Measurements from ENCODE around the gene FNDC3A. TPM values are rescaled to one million over a fixed set of nuclear protein-coding genes. Genes with fewer than 3 reads are reported as not detected.

FNDC3A gene, protein sequence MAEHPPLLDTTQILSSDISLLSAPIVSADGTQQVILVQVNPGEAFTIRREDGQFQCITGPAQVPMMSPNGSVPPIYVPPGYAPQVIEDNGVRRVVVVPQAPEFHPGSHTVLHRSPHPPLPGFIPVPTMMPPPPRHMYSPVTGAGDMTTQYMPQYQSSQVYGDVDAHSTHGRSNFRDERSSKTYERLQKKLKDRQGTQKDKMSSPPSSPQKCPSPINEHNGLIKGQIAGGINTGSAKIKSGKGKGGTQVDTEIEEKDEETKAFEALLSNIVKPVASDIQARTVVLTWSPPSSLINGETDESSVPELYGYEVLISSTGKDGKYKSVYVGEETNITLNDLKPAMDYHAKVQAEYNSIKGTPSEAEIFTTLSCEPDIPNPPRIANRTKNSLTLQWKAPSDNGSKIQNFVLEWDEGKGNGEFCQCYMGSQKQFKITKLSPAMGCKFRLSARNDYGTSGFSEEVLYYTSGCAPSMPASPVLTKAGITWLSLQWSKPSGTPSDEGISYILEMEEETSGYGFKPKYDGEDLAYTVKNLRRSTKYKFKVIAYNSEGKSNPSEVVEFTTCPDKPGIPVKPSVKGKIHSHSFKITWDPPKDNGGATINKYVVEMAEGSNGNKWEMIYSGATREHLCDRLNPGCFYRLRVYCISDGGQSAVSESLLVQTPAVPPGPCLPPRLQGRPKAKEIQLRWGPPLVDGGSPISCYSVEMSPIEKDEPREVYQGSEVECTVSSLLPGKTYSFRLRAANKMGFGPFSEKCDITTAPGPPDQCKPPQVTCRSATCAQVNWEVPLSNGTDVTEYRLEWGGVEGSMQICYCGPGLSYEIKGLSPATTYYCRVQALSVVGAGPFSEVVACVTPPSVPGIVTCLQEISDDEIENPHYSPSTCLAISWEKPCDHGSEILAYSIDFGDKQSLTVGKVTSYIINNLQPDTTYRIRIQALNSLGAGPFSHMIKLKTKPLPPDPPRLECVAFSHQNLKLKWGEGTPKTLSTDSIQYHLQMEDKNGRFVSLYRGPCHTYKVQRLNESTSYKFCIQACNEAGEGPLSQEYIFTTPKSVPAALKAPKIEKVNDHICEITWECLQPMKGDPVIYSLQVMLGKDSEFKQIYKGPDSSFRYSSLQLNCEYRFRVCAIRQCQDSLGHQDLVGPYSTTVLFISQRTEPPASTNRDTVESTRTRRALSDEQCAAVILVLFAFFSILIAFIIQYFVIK
- 33.0 and 38.8 TPM in 2 replicates for polyA plus RNA-seq (2014; cell fraction: cytosol; rRNA removed)
- polyA plus RNA-seq (2014; cell fraction: nucleus; rRNA removed), result 49.3 and 50.0 TPM in 2 replicates

DNA sequence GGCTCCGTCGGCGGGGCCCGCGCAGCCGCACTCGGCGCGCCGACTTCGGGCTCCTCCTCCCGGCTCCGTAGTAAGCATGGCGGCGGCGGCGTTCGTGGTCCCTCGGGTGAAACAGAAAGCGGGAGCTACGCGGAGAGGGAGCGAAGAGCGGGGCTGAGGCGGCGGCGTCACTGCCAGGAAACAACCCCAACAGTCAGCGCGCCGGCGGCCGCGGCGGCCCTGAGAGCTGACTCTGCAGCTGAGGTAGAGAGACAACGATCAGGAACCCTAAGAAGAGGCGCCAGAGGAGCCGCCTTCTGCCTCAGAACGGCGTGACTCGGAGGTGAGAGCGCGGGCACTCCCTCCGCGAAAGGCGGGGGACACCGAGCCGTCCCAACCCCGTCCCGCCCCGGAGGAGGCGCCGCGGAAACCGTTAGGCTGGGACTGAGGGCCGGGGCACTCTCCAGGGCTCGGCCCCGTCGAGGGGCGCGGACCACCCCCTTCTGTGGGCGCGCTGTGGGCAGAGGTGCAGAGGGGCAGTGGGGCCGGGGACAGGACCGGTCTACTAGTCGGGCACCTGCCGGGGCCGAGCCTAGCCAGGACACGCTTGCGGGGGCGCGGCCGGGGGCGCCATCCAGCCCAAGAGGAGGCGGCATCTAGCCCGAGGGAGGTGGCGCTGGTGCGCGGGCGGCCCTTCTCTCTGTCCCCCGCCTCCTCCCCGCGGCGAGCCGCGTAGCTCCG, at the start of gene FNDC3A:
FNDC3A (plus strand) TSS at position 57 of the 720 bp plus-strand sequence. CDS start 30,279 bp downstream, outside the sequence.
- peak; percentile 87 for DNase-seq (ENCODE audit: low spot score)

DNA sequence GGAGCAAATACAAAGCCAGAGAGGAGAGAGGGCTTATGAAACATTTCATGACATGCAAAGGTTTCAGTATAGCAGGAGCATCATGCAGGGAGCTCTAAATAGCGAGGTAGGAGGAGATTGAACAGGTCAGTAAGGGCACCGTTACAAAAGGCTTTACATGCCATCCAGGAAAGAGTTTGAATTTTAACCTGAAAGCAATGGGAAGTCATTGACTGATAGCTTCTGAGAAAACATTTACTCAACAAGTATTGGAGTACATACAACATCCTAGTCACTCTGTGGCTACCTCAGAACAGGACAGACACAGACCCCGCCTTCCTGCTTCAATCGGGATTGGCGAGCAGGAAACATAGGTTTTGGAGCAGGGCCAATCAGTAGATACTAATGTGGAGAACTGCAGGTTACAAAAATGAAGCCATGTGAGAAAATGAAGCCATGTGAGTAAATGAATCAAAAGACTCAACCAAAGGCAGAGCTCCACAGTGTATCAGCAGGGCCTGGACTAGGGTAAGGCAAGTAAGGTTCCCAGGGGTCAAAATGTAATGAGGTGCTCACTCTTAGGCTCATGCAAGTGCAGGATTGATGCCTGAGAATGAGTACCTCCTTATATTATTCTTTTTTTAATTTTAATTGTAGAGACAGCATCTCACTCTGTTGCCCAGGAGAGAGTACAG, 46.8 kb upstream of the FNDC3A start:
- no peak for DNase-seq (ENCODE audit: low spot score)

DNA sequence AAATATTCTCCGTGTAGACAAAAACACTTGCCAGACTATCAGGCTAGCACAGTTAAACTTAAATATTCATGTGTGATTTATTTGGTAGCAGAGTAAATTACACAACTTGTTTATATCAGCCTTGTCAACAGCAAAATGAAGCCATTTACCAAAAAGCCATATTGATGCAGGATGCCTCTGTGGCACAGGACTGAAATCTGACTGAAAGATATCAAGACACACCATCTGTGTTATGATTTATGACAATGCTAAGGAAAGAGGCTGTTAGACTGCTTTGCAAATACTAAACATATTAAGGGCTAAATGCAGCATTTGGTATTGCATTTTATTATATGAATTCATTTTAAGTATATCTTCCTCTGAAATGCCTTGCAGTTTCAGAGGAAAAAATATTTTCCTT, 44.8 kb upstream of the FNDC3A start:
- DNase-seq (ENCODE audit: low spot score), result no peak

DNA sequence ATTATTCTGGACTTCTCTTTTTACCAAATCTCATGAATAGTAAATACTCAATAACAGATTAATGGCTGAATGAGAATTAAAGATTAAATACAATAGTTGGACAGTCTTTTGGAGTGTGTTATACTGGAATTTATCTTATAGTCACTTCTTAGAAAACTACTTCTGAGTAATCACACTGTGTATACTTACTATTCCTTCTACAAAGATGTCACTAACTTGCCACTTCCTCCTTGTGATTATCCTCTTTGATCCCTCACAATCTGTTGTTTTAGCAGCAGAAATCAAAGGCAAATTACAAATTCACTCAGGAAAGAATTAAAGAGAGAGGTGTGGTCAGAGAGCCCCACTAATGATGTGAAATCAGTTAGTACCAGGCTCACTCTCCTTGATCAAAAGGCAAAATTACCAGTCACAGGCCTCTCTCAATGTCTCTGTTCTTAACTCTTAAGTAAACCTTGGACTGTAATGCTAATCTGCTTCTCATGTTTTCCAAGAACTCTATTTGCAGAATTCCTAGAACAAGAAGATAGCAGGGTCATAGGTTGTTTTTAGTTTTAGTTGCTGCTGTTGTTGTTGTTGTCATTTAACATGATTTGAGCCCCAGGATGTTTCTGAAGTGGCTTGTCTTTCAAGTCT, 37.3 kb upstream of the FNDC3A start:
- no peak for DNase-seq (ENCODE audit: low spot score)

DNA sequence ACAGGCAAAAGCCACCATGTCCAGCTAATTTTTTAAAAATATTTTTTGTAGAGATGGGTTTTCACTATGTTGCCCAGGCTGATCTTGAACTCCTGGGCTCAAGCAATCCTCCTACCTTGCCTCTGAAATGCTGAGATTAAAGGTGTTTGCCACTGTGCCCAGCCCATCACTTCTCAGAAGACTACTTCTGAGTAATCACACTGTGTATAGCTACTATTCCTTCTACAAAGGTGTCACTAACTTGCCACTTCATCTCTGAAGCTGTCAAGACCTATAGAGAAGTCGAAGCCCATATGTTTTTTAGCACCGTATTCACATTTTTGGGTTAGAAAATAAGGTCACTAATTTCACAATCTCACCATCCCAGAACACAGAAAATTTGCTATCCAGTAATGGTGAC, 36.0 kb upstream of the FNDC3A start:
- no peak for DNase-seq (ENCODE audit: low spot score)

DNA sequence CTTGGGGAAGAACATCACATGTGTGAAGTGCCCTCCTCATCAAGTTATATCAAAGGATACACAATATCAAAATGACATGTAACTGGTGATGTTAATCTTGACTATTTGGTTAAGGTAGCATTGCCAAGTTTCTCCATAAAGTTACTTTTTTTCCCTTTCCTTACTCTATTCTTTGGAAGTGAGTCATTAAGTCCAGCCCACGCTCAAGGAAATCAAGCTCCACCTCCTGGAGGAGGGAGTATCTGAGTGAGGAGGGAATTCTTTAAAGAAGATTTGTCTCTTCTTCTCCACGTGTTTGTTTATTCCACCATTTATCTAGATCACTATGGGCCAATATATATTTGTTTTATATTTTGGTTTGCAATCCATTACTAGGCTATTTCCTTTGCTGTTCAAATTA, 33.6 kb upstream of the FNDC3A start:
- DNase-seq (ENCODE audit: low spot score), result no peak

DNA sequence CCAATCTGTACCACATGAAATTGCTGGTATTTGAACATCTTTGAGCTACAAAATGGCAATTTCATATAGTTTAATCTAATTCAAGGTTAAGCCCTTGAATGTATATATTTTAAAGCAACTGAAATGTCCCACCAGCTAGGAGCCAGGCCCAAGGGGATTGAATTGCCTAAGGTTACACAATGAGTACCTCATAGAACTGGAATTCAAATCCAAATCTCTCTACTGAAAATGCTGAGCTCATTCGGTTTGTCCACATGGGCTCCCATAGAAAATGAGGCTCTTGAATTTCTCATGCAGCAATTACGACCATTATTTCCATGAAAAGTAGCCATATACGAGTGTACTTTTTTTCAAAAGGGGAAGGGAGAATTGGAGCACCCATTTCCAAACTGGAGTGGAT, 31.5 kb upstream of the FNDC3A start:
- no peak for DNase-seq (ENCODE audit: low spot score)

DNA sequence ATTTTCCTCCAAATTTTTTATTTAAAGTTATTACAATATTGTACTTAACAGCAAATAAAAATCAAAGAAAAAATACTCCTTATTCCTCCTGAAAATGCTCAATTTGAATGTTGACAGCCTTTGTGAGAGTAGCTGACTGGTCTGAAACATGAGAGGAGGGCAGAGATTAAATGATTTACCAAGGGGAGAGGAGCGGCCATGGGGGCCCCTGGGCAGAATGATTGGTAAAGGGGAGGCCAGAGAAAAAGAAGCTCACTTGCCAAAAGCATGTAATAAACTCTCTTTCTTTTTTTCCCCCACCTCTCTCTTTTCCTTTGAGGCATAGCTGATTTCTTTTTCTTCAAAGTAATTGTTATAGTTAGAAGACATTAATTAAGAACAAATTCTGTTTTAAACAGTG, 30.1 kb upstream of the FNDC3A start:
- no peak for DNase-seq (ENCODE audit: low spot score)

DNA sequence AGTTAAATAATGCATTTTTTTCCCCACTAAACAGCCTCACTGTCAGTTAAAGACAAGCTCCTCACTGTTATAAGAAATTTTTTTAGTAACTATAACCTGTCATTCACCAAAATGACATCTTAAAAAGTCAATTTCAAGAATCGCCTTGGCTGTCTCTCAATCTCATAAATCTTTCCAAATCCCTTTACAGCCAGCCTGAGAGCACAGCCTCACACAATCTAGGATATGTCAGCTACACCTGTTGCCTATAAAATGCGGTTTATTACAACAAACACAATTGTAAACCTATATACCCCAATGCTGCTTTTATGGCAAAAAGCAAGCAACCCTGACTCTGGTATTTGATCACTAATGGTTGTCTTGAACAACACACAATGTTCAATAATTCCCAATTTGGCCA, 29.5 kb upstream of the FNDC3A start:
- DNase-seq (ENCODE audit: low spot score), result no peak

DNA sequence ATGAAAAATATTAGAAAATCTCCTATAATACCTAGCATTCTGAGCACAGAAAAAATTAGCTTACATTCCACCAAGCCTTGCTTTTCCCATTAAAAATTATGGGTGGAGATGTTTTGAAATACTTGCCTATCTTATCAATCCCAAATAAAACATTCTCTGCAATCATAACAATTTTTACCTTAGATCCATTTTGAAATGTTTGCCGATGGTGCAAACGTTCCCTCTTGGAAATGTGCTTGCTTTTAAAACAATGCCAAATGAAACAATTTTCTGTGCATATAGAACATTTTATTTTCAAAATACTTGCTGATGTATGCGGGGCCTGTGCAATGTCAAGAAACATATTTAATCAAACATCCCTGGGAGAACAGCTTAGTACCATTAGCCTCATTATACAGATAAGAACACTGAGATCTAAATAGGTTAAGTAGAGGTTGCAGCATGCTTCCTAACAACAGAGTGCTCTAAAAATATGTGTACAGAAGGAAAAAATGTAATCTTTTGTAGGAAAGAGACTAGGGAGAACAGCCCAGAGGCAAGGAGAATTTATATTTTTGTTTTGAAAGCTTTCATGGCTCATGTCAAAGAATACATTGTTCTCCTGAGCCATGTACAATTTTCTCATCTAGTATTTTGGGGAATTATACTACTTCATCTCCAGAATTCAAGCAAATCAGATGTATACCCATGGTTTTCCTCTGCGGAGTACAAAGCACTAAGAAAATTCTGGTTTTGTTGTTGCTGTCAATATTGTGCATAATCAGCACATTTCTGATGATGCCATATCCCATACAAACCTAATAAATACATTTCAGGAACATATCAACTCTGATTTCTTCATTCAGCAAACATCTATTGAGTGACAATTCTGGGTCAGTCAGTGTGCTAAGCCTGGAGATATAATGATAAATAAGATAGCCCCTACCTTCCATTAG, 25.9 kb upstream of the FNDC3A start:
- peak; percentile 78 for DNase-seq (ENCODE audit: low spot score)

DNA sequence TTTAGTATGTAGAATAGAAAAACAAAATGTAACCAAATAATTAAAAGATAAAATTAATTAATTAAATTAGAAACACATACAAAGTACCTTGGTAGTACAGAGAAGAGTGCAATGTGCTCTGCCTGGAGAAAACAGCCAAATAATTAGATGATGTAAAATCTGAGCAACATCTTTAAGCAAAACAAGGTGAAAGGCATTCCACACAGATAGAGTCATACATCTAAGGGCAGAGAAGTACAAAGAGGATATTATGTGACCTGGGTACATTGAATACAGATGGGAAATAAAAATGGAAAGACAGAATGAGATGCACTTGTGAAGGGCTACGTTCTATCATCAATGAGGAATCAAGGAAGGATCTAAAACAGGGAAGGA, 25.2 kb upstream of the FNDC3A start:
- DNase-seq (ENCODE audit: low spot score), result no peak

DNA sequence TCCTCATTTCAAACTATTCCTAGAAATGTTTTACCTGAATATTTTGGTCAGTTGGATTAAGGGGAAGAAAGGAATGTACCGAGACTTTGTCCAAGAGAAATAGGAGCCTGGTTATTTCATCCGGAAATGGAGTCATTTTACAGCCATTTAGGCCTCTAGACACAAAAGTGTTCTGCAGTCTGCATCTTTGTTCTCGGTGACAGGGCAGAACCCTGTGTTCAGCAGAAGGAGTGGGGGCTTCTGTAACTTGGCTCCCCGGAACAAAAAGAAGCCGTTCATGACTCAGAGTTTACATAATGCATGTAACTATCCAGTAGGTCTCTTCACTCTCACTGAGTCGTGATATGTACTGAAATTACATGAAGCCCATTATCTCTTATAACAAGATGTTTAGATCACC, 21.6 kb upstream of the FNDC3A start:
- no peak for DNase-seq (ENCODE audit: low spot score)

DNA sequence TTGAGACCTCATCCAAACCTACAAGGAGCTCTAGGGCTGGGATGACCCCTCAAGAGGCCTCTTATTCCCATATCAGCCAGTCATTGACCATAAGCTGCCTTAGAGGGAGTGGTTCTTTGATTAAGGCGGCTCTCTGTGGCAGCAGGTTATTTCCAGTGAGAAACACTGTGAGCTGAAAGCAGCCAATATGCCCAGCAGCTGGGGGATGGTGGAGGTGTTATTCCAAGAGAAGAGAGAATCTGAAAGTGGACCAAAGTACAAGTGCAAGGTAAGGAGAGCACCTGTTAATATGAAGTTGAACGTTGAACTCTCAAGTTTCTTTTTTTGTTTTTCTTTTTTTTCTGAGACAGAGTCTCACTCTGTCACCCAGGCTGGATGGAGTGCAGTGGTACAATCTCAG, 20.2 kb upstream of the FNDC3A start:
- no peak for DNase-seq (ENCODE audit: low spot score)

DNA sequence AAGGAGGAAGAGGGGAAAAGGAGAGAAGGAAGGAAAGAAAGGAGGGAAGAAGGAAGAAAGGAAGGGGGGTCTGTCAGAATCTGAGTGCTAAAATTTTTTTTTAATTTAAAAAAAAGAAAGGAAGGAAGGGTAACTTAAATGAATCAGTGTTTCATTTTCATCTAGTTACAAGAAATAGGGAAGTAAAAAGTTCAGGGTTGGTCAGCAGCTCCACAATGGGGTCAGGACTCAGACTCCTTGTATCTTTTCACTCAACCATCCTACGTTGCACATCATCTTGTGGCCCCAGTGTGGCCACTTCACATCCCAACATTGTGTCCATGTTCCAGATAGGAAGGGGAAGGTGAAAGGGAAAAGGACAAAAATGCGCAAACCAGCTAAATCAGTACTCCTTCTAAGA, 14.3 kb upstream of the FNDC3A start:
- no peak for DNase-seq (ENCODE audit: low spot score)

DNA sequence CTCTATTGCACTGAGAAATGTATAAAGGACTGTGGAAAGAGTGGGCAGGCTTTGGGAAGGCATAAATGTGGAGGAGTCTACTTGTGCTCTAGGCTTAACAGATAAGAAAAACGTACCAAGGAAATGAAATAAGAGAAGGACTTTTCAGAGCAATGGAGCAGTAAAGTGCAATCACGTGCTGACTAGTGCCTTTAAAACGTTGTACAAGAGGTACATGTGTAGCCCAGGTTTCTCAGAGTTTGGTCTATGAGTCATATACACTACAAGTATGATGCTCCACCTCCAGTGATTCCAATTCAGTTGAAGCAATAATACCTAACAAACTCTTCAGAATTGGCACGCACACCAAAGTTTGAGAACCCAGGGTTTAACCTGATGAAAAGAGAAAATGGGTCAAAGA, 13.4 kb upstream of the FNDC3A start:
- DNase-seq (ENCODE audit: low spot score), result no peak

DNA sequence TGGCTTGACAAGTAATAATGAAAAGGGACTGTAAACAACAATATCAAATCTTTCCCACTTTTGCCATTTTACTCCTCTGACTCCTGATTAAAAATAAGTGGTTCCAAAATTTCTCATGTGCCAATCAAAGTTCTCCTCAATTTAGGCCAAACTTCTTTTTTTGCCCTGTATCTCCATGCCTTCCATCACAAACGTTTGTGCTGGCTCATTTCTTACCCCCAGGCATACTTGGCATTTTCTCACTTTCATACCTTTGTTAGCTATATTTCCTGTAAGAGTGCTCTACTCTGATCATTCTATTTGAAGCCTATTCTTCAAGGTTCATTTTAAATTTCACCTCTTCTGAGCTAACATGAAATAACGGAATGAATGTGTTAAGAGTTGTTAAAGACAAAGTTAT, 10.0 kb upstream of the FNDC3A start:
- DNase-seq (ENCODE audit: low spot score), result no peak

DNA sequence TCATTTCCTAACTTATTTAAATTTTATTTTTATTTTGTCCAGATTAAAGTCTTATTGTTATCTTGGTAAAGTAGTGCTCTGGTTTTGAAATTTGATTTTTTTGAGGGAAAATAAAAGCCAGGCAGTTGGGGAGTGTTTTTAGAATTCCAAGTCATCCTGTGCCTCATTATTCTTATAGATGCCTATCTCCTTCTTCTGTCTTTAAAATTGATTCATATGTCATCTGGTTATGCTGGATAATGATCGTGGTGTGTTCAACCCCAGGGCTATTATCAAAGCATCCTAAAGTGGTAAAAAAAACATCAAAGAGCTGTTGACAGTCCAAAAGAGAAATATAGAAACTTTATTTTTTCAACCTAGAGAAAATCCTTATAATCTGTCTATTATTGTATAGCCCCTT, 6.0 kb upstream of the FNDC3A start:
- peak; percentile 57 for DNase-seq (ENCODE audit: low spot score)

DNA sequence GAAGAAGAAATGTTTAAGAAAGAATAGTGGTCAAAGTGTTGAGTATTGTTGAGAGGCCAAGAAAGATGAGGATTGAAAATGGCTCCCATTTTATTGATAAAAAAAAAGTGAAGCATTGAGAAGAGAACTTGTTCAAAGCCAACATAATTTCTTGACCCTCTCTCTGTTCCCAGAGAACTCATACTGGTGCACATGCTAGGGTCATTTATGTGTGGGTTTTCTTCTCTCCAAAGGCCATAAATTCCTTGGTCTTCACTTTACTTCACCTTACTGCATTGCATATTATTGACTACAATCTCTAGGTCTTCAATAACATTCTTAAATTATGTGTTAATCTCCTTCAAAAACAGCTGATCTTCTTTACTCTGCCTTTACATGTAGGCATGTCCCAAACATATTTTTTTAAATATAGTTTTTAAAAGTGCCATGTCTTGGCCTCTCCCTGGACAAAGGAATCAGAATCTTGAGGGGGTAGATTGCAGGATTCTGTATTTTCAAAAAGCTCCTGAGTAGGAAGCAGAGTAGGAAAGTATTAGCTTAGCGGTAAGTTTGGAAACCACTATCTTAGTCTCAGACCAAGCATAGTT, 1.8 kb upstream of the FNDC3A start:
- no peak for DNase-seq (ENCODE audit: low spot score)
